SIG-M5 (cell line): ENCODE data around the gene SEPTIN5.

Experiments used
- DNase-seq: peaks from one replicate; lab custom pipeline; 2025; lab: John Stamatoyannopoulos, UW

SEPTIN5 gene

GRCh38 chr22:19761725-19762567, 47.6 kb downstream of the SEPTIN5 start:
- DNase-seq, result no peak

- DNase-seq, result no peak
These were observed 48.5 kb downstream of the SEPTIN5 start for GRCh38 chr22:19762568-19763457.

- DNase-seq, result no peak
These were observed 49.4 kb downstream of the SEPTIN5 start for GRCh38 chr22:19763458-19764298.

- no peak for DNase-seq
These were observed 49.9 kb downstream of the SEPTIN5 start for GRCh38 chr22:19764299-19764593.

GRCh38 chr22:19764636-19765476, 50.6 kb downstream of the SEPTIN5 start:
- no peak for DNase-seq

- no peak for DNase-seq
These were observed 51.4 kb downstream of the SEPTIN5 start for GRCh38 chr22:19765477-19766239.

GRCh38 chr22:19766240-19766510, 51.9 kb downstream of the SEPTIN5 start:
- no peak for DNase-seq

GRCh38 chr22:19766511-19767426, 52.5 kb downstream of the SEPTIN5 start:
- peak; percentile 42 for DNase-seq

- DNase-seq, result no peak
These were observed 53.4 kb downstream of the SEPTIN5 start for GRCh38 chr22:19767427-19768341.

- no peak for DNase-seq
These were observed 55.1 kb downstream of the SEPTIN5 start for GRCh38 chr22:19769393-19769715.

GRCh38 chr22:19770349-19771220, 56.3 kb downstream of the SEPTIN5 start:
- no peak for DNase-seq

- DNase-seq, result no peak
These were observed 58.0 kb downstream of the SEPTIN5 start for GRCh38 chr22:19772422-19772672.
